Activated T-cell treated with anti-CD3 and anti-CD28 coated beads, Interleukin-2, amount 50 U/mL, for 1 hour (primary cell): ENCODE results near the gene RCCD1.

Source experiments
- DNase-seq: peaks from one replicate; pipeline ENCODE4 v3.0.0-alpha.2; 2020

Gene RCCD1

GRCh38 chr15:90968434-90968833, 13.8 kb downstream of the RCCD1 start:
- DNase-seq, result no peak

- no peak for DNase-seq
Measured at GRCh38 chr15:90970274-90970673, 15.6 kb downstream of the RCCD1 start.

DNA sequence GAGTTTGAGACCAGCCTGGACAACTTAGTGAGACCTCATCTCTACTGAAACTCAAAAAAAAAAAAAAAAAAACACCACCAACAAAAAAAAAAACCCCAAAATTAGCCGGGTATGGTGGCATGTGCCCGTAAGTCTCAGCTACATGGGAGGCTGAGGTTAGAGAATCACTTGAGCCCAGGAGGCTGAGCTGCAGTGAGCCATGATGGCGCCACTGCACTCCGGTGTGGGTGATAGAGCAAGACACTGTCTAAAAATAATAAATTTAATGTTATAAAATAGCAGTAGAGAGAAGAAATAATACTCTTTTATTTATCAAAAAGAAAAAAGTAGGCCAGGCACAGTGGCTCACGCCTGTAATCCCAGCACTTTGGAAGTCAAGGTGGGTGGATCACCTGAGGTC, 17.4 kb downstream of the RCCD1 start:
- DNase-seq, result no peak

GRCh38 chr15:90974216-90974615, 19.5 kb downstream of the RCCD1 start:
- DNase-seq, result no peak

DNA sequence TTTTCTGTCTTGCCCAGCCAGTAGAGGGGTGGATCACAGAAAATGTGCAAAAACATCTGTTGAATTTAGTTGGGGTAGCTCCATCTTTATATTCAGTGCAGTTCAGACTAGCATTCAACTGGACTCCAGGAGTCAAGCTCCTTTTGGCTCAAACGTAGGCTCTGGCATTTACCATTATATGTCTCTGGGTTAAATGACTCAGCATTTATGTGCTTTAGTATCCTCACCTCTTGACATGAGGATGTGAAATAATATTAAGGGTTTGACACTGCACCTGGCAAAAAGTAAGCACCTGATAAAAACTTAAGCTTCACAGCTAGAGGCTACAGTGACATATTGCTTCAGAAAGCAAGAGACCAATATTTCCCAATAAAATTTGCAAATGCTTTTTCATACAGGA, 24.9 kb downstream of the RCCD1 start:
- no peak for DNase-seq

GRCh38 chr15:90981681-90982080, 27.0 kb downstream of the RCCD1 start:
- no peak for DNase-seq

DNA sequence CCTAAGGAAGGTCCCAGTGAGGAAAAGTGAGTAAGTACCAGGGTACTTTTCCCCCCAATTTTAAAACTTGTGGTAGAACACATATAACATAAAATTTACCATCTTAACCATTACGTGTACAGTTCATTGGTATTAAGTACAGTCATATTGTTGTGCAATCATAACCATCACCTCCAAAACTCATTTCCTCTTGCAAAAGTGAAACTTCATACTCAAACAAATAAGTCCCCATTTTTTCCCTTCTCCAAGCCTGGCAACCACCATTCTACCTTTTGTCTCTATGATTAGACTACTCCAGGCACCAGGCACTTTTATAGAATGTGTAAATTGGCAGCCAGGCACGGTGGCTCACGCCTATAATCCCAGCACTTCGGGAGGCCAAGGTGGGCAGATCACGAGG, 27.5 kb downstream of the RCCD1 start:
- DNase-seq, result no peak

- DNase-seq, result no peak
Measured at GRCh38 chr15:90986790-90987507, 32.3 kb downstream of the RCCD1 start.

- no peak for DNase-seq
Measured at GRCh38 chr15:90987561-90988141, 33.0 kb downstream of the RCCD1 start.

- no peak for DNase-seq
Measured at GRCh38 chr15:90988296-90988695, 33.6 kb downstream of the RCCD1 start.

DNA sequence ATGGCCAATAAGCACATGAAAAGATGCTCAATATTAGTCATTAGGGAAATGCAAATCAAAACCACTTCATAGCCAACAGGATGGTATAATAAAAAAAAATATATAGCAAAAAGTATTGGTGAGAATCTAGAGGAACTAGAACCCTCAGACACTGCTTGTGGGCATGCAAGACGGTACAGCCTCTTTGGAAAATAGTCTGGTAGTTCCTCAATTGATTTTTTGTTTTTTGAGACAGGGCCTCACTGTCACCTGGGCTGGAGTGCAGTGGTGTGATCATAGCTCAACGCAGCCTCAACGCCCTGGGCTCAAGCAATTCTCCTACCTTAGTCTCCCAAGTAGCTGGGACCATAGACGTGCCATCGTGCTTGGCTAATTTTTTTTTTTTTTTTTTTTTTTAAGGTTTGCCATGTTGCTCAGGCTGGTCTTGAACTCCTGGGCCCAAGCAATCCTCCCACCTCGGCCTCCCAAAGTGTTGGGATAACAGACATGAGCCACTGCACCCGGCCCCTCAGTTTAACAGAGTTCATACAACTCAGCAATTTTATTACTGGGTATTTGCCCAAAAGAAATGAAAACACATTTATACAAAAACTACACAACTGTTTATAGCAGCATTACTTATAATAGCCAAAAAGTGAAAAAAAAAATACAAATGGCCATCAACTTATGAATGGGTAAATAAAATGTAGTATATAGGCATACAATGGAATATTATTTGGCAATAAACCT, 34.5 kb downstream of the RCCD1 start:
- DNase-seq, result no peak

- no peak for DNase-seq
Measured at GRCh38 chr15:90990446-90990845, 35.8 kb downstream of the RCCD1 start.

GRCh38 chr15:90991587-90992285, 37.1 kb downstream of the RCCD1 start:
- no peak for DNase-seq

GRCh38 chr15:90994059-90994416, 39.4 kb downstream of the RCCD1 start:
- no peak for DNase-seq

DNA sequence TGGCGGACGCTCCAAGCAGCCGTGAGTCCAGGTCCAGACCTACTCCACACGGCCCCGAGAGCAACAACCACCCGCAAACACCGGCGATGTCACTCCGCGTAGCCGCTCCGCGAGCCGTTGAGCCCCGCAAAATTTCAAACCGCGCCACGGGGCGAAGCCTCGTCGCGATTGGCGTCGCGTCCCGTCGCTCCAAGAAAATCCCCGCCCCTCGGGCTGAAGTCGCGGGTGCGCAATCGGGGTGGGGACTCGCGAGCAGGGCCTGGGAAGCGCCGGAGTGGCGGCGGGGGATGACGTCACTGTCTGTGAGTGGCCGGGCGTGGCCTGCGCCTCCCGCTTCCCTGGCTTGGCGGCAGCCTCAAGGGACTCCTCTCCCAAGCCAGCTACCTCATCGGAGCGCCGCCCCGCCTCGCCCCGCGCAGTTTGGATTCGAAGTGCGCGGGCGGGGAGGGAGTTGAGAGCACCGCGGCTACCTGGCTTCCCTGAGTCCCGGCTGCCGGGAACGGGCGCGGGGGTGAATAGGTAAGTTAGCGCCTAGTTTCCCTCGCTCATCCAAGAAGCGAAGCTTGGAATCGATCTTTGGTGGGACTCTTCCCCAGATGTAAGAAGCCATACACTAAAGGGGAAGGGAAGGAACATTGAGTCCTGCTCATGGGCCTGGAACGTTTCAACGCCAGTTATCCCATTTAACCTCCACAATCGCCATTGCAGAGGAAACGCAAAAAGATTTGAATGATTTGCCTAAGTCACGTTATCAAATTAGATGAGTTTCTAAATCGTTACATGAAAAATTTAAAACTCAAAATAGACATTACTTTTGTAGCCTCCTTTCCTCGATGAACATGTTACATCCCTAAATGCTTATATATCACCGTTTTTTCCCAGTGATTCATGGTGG, 40.0 kb downstream of the RCCD1 start, which contains the start of gene PRC1:
PRC1 (minus strand) TSS at position 119 of the 895 bp plus-strand sequence; CDS start at position 1, 118 bp downstream.
- DNase-seq, result peak; percentile 97

GRCh38 chr15:90998737-90999136, 44.1 kb downstream of the RCCD1 start:
- DNase-seq, result no peak

DNA sequence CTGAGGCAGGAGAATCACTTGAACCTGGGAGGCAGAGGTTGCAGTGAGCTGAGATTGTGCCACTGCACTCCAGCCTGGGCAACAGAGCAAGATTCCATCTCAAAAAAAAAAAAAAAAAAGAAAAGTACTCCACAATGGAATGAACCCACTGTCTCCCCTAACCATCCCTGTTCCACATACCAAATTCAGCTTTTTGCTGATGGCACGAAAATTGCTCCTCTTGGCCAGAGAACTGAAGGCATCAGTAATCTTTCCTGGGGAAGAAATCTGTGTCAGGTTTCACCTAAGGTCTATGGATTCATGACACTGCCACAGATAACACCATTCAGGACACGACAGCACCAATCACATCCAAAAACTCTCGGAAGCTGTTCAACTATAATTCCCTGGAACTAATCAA, 46.5 kb downstream of the RCCD1 start:
- DNase-seq, result no peak

GRCh38 chr15:91007266-91007665, 52.6 kb downstream of the RCCD1 start:
- DNase-seq, result no peak
